ENCODE measurements around the gene PON2.

- TF ChIP-seq EZH2 (IDR thresholded peaks at IDR 0.05) (no peak), POLR2A (IDR thresholded peaks at IDR 0.05; ENCODE audit: borderline replicate concordance, extremely low read depth, insufficient read depth, insufficient read length) (no peak)
- TF ChIP-seq, protein P1, sequence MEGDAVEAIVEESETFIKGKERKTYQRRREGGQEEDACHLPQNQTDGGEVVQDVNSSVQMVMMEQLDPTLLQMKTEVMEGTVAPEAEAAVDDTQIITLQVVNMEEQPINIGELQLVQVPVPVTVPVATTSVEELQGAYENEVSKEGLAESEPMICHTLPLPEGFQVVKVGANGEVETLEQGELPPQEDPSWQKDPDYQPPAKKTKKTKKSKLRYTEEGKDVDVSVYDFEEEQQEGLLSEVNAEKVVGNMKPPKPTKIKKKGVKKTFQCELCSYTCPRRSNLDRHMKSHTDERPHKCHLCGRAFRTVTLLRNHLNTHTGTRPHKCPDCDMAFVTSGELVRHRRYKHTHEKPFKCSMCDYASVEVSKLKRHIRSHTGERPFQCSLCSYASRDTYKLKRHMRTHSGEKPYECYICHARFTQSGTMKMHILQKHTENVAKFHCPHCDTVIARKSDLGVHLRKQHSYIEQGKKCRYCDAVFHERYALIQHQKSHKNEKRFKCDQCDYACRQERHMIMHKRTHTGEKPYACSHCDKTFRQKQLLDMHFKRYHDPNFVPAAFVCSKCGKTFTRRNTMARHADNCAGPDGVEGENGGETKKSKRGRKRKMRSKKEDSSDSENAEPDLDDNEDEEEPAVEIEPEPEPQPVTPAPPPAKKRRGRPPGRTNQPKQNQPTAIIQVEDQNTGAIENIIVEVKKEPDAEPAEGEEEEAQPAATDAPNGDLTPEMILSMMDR (IDR thresholded peaks at IDR 0.05 in 2 of 3, conservative IDR thresholded peaks at IDR 0.05 in 1 of 3; ENCODE audit: borderline replicate concordance in 1 of 3, insufficient read depth in 1 of 3, low read depth in 2 of 3, low read length in 2 of 3): no peak
These were observed 6.8 kb downstream of the PON2 start for GRCh38 chr7:95427914-95428516.

Measured in HCT116 (cell line).